PC-3 (cell line): ENCODE measurements around the gene PRKCE. TPM values are rescaled to one million over a fixed set of nuclear protein-coding genes. Genes with fewer than 3 reads are reported as not detected.

Experiments
- ATAC-seq: fragments of 200-7000 bp; cut with Tn5 transposase; 2 replicates; pipeline ENCODE4 v1.9.1; 2020; ENCODE audit warnings: mild to moderate bottlenecking, moderate library complexity
- BruUV-seq: library from RNA; stranded (reverse); fragments of 400-500 nt; replicated peaks from 2 replicates; lab custom pipeline; 2021; lab: Mats Ljungman, UMichigan
- CTCF ChIA-PET: fragments of 300-600 bp; sonication (Branson Sonifier 250); formaldehyde crosslinking; loops from one replicate; lab custom pipeline; 2022; ENCODE audit warnings: antibody characterized with exemption; lab: Charles Lee
- POLR2A ChIA-PET: fragments of 300-600 bp; sonication (Branson Sonifier 250); formaldehyde crosslinking; loops from one replicate; lab custom pipeline; 2022; ENCODE audit warnings: antibody characterized with exemption; ENCODE audit not compliant: unreplicated experiment; lab: Charles Lee
- DNase-seq: peaks from one replicate; pipeline ENCODE4 v3.0.0-alpha.2; 2015
- H2AFZ ChIP-seq: fragments of 300-600 bp; sonication (generic); 2 replicates; pipeline ENCODE4 v1.6.0; 2016; ENCODE audit warnings: antibody characterized with exemption, low read length
- H3F3A ChIP-seq: fragments of 300-600 bp; sonication (generic); one replicate; pipeline ENCODE4 v1.6.0; 2017; ENCODE audit warnings: antibody characterized with exemption, low read length, control low read depth, mild to moderate bottlenecking; ENCODE audit not compliant: unreplicated experiment
- H3K27ac ChIP-seq: fragments of 300-600 bp; sonication (generic); 2 replicates; pipeline ENCODE4 v1.5.1; 2016; ENCODE audit warnings: mild to moderate bottlenecking, low read length
- H3K27me3 ChIP-seq: fragments of 300-600 bp; sonication (generic); 2 replicates; pipeline ENCODE4 v1.6.1; 2016; ENCODE audit warnings: low read length, mixed read lengths
- H3K36me3 ChIP-seq: fragments of 300-600 bp; sonication (generic); 2 replicates; pipeline ENCODE4 v1.6.1; 2016; ENCODE audit warnings: low read depth, mixed run types, low read length, mixed read lengths
- H3K4me1 ChIP-seq: fragments of 300-600 bp; sonication (generic); 2 replicates; pipeline ENCODE4 v1.5.1; 2016; ENCODE audit warnings: low read length; ENCODE audit not compliant: insufficient read depth
- H3K4me2 ChIP-seq: fragments of 300-600 bp; sonication (generic); 2 replicates; pipeline ENCODE4 v1.6.0; 2016; ENCODE audit warnings: low read length
- H3K4me3 ChIP-seq: fragments of 300-600 bp; sonication (generic); 2 replicates; pipeline ENCODE4 v1.5.1; 2016; ENCODE audit warnings: mild to moderate bottlenecking, low read length, mixed read lengths
- H3K79me2 ChIP-seq: fragments of 300-600 bp; sonication (generic); 2 replicates; pipeline ENCODE4 v1.6.1; 2017; ENCODE audit warnings: low read length, mixed read lengths
- H3K9ac ChIP-seq: fragments of 300-600 bp; sonication (generic); 2 replicates; pipeline ENCODE4 v1.6.0; 2016; ENCODE audit warnings: mild to moderate bottlenecking, low read length
- H3K9me2 ChIP-seq: fragments of 300-600 bp; sonication (generic); replicated peaks from 2 replicates; pipeline ENCODE4 v1.6.1; 2016; ENCODE audit warnings: mixed run types, low read length, mixed read lengths
- H3K9me3 ChIP-seq: fragments of 300-600 bp; sonication (generic); 2 replicates; pipeline ENCODE4 v1.6.1; 2016; ENCODE audit warnings: low read length, mixed read lengths
- H4K20me1 ChIP-seq: fragments of 300-600 bp; sonication (generic); 2 replicates; pipeline ENCODE4 v1.6.1; 2016; ENCODE audit warnings: low read length, mixed read lengths
- CTCF ChIP-seq: fragments of 300-600 bp; sonication (generic); conservative IDR thresholded peaks from 2 replicates; pipeline ENCODE4 v1.5.1; 2017; ENCODE audit warnings: antibody characterized with exemption, low read depth, mild to moderate bottlenecking, low read length
- EZH2 ChIP-seq: fragments of 300-600 bp; sonication (generic); IDR thresholded peaks from one replicate; pipeline ENCODE4 v1.6.1; 2017; ENCODE audit warnings: antibody characterized with exemption, mild to moderate bottlenecking, low read length; ENCODE audit not compliant: unreplicated experiment
- EZH2phosphoT487 ChIP-seq: fragments of 300-600 bp; sonication (generic); IDR thresholded peaks from 2 replicates; pipeline ENCODE4 v1.6.1; 2018; ENCODE audit warnings: mild to moderate bottlenecking, antibody characterized with exemption, low read length, borderline replicate concordance
- intact Hi-C: fragments of 100-400 bp; cut with micrococcal nuclease; formaldehyde crosslinking; loops from 2 replicates; pipeline ENCODE4 v1.9.0; 2023
- total RNA-seq: library from RNA; depleted of rRNA; stranded (reverse); fragments of >200 nt; gene quantifications from 2 replicates; pipeline ENCODE4 v1.2.3, GENCODE V29; 2014

PRKCE gene
- total RNA-seq, 1 experiment from 2014 or later: 7.0 TPM

DNA sequence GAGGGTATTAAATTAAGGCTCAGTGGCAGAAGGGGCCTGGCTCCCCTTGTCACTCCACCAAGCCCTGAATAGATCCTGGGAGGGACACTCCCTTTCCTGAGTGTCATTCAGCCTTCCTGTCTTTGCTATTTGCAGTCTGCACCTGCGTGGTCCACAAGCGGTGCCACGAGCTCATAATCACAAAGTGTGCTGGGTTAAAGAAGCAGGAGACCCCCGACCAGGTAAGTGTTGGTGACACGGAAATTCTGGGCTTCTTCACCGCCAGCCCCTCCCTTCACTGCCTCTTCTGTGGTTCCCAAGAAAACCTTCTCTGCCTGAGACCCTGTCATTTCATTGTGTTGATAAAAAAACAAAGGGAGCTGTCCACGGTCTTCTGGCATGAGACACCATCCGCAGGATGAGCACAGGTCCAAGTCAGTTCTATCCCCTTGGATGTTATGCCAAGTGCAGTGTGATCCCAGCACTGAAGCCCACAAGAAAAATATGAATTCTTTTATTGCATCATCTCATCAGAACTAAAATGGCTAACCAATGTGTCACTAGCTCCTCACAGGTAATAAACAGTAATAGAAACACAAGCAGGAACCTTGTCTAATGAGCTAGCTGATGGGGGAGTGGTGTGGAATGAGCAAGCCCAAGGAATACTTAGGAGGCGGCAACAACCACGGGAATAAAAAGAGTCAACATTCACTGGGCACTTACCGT, 328.8 kb downstream of the PRKCE start:
- BruUV-seq: no TSS peak
- no peak overlapping the region for H2AFZ ChIP-seq
- H3K9me2 ChIP-seq: no peaks in the 10 kb centered on the region
- ChIA-PET POLR2A (no interaction called here), CTCF (no interaction called here)
- H3K4me1 ChIP-seq: no peaks in the 10 kb centered on the region
- no peak overlapping the region for H3K27ac ChIP-seq
- no peaks in the 10 kb centered on the region for H3K27me3 ChIP-seq
- no peaks in the 10 kb centered on the region for H3F3A ChIP-seq
- no peaks in the 10 kb centered on the region for H4K20me1 ChIP-seq
- H3K4me2 ChIP-seq: no peak overlapping the region
- TF ChIP-seq EZH2phosphoT487 (no peak), CTCF (no peak), EZH2 (no peak)
- H3K4me3 ChIP-seq: no peak overlapping the region
- DNase-seq (no peak), ATAC-seq (no peak)
- no peaks in the 10 kb centered on the region for H3K9me3 ChIP-seq
- no peaks in the 10 kb centered on the region for H3K79me2 ChIP-seq
- intact Hi-C loops: no loop called here
- H3K36me3 ChIP-seq: no peaks in the 10 kb centered on the region; the same call in 1 of the 2 replicates
- H3K9ac ChIP-seq: no peak overlapping the region

DNA sequence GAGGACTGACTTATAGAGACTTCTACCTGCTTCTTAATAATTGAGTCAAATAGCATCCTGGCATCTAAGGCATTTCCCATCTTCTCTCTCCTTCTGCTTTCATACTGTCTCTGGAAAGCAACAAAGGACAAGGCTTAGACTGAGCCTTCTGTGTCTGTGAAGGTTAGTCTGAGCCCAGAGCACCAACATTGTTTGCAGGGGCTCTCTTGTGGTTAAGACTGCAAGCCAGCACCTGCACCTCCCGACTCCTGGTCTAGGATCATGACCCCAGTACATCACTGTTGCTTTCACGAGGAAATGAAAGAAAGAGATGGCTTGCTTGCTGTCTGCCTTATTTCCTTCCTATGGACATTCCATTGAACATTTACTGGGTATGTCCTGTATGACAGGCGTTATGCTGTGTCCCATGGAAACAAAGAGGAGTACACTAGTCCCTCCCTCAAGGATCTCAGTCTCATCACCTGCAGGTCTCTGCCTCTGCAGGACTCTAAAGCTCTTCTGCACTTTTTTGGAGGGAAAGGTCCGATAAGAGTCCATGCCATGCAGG, 330.0 kb downstream of the PRKCE start:
- Histone ChIP-seq H3K36me3 (no peaks in the 10 kb centered on the region; the same call in 1 of the 2 replicates), H3F3A (no peaks in the 10 kb centered on the region), H3K27me3 (no peaks in the 10 kb centered on the region), H4K20me1 (no peaks in the 10 kb centered on the region), H3K4me2 (no peak overlapping the region), H3K9me2 (no peaks in the 10 kb centered on the region), H3K9ac (no peak overlapping the region), H3K4me3 (no peak overlapping the region), H2AFZ (no peak overlapping the region), H3K9me3 (no peaks in the 10 kb centered on the region), H3K4me1 (no peaks in the 10 kb centered on the region), H3K27ac (no peak overlapping the region), H3K79me2 (no peaks in the 10 kb centered on the region)
- intact Hi-C loops: no loop called here
- DNase-seq: no peak
- TF ChIP-seq CTCF (no peak), EZH2 (no peak), EZH2phosphoT487 (no peak)
- ATAC-seq: no peak
- CTCF ChIA-PET: no interaction called here
- BruUV-seq: no TSS peak
- POLR2A ChIA-PET: interaction anchor here (0.7 kb wide), 1 partner anchor 11 kb away, joined by 4 read pairs; no protein-coding TSS in a partner anchor

GRCh38 chr2:45982096-45982495, 330.6 kb downstream of the PRKCE start:
- Histone ChIP-seq H3K36me3 (no peaks in the 10 kb centered on the region; the same call in 1 of the 2 replicates), H3K4me1 (no peaks in the 10 kb centered on the region), H2AFZ (no peak overlapping the region), H3K4me3 (no peak overlapping the region), H3K79me2 (no peaks in the 10 kb centered on the region), H3K27me3 (no peaks in the 10 kb centered on the region), H3K9ac (no peak overlapping the region), H4K20me1 (no peaks in the 10 kb centered on the region), H3K9me2 (no peaks in the 10 kb centered on the region), H3K27ac (no peak overlapping the region), H3K9me3 (no peaks in the 10 kb centered on the region), H3F3A (no peaks in the 10 kb centered on the region), H3K4me2 (no peak overlapping the region)
- POLR2A ChIA-PET: no interaction called here
- DNase-seq (no peak), ATAC-seq (no peak)
- intact Hi-C loops: no loop called here
- CTCF ChIA-PET: no interaction called here
- TF ChIP-seq EZH2: no peak
- TF ChIP-seq EZH2phosphoT487: no peak
- TF ChIP-seq CTCF: no peak
- BruUV-seq: no TSS peak
